ENCODE results near the gene TFAP2E.
A peak's percentile ranks its signal among the peaks of the same experiment; 100 is the strongest.

The TFAP2E gene

DNA sequence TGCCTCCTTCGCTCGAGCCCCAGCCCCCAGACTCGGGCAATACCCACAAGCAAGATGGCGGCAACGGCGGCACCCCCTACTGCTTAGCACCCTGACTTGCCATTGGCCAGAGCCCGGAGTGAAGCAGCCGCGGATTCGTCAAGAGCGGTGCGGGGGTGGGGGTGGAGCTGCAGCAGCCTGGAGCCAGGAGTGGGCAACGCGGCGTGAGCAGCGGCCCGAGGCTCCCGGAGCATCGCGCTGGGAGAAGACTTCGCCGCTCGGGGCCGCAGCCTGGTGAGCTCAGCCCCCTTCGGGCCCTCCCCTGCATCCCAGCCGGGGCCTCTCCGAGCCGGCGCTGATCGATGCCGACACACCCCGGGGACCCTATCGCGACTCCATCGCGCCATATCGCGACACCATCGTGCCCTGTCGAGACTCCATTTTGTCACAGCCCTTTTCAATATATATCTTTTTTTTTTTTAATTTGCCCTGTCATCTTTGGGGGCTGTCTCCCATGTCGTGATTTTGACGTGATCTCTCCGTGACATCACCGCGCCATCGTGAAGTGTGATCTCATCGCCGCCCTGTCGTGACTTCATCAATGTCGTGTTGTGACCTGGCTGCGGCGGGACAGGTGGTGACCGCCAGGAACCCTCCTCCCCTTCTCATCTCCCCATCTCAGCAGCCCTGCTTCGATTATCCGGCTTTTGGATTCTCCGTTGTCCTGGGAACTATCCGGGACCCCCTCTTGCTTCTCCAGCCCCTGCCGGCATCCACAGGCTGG, 15.3 kb upstream of the TFAP2E start, which contains the start of gene NCDN:
Gene NCDN, plus strand, starts transcription at position 189 of the 763 bp plus-strand sequence. Its CDS starts 392 bp downstream, at position 581.
- peak; percentile 97 for DNase-seq

GRCh38 chr1:35558374-35559316, 14.5 kb upstream of the TFAP2E start:
- DNase-seq = peak; percentile 40

GRCh38 chr1:35559317-35559944, 13.7 kb upstream of the TFAP2E start:
- no peak for DNase-seq

DNA sequence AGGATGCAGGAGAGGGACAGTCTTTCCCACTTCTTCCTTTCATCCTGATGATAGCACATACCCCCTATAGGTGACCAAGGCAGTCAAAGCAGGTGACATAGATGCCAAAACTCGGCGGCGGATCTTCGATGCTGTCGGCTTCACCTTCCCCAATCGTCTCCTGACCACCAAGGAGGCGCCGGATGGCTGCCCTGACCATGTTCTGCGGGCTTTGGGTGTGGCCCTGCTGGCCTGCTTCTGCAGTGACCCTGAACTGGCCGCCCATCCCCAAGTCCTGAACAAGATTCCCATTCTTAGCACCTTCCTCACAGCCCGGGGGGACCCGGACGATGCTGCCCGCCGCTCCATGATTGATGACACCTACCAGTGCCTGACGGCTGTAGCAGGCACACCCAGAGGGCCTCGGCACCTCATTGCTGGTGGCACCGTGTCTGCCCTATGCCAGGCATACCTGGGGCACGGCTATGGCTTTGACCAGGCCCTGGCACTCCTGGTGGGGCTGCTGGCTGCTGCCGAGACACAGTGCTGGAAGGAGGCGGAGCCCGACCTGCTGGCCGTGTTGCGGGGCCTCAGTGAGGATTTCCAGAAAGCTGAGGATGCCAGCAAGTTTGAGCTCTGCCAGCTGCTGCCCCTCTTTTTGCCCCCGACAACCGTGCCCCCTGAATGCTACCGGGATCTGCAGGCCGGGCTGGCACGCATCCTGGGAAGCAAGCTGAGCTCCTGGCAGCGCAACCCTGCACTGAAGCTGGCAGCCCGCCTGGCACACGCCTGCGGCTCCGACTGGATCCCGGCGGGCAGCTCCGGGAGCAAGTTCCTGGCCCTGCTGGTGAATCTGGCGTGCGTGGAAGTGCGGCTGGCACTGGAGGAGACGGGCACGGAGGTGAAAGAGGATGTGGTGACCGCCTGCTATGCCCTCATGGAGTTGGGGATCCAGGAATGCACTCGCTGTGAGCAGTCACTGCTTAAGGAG, 12.6 kb upstream of the TFAP2E start:
- peak; percentile 16 for DNase-seq

- no peak for DNase-seq
Measured at GRCh38 chr1:35561297-35561971, 11.7 kb upstream of the TFAP2E start.

DNA sequence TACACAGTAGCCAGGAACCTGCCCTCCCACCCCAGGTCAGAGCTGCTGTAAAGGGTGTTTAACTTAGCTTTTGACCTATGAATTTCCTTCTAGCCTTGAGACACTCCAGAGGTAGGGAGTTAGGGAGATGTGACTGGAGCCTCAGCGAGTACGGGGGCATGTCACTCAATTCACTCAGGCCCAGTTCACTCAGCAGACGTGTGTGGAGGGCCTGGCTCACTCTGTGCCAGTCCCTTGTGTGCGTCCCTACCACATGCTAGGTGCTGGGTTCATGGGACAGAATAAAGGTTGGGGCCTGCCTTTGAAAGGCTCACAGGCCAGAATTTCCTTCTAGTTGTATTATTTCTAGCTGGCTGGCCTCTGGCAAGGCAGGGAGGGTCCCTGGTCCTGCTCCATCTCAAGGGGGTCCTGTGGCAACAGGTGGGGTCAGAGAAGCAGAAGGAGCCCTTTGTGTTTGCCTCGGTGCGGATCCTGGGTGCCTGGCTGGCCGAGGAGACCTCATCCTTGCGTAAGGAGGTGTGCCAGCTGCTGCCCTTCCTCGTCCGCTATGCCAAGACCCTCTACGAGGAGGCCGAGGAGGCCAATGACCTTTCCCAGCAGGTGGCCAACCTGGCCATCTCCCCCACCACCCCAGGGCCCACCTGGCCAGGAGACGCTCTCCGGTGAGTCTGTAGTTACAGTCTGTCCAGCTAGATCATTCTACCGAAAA, 11.0 kb upstream of the TFAP2E start:
- DNase-seq = no peak

- no peak for DNase-seq
Measured at GRCh38 chr1:35563166-35563565, 9.9 kb upstream of the TFAP2E start.

- peak; percentile 77 for DNase-seq
Measured at GRCh38 chr1:35564037-35564883, 8.9 kb upstream of the TFAP2E start.

DNA sequence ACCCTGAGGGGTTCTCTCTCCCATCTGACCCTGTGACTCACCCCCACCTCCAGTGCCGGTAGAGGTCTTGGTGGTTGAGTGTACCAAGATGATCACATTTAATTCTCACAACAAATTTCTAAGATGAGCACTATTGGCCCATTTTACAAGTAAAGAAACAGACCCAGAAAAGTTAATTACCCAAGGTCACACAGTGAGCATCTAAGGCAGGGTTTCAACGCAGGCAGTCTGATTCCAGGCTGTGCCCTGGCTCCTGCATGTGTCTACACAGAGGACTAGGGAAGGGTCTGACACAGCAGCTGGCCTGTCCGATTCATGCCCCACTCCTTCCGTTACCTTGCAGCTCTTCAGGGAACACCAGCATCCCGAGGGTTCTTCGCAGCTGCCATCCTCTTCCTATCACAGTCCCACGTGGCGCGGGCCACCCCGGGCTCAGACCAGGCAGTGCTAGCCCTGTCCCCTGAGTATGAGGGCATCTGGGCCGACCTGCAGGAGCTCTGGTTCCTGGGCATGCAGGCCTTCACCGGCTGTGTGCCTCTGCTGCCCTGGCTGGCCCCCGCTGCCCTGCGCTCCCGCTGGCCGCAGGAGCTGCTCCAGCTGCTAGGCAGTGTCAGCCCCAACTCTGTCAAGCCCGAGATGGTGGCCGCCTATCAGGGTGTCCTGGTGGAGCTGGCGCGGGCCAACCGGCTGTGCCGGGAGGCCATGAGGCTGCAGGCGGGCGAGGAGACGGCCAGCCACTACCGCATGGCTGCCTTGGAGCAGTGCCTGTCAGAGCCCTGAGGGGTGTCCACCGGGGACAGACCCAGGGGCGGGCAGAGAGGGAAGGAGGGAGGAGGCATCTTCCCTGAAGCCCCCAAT, 8.0 kb upstream of the TFAP2E start:
- DNase-seq = no peak

DNA sequence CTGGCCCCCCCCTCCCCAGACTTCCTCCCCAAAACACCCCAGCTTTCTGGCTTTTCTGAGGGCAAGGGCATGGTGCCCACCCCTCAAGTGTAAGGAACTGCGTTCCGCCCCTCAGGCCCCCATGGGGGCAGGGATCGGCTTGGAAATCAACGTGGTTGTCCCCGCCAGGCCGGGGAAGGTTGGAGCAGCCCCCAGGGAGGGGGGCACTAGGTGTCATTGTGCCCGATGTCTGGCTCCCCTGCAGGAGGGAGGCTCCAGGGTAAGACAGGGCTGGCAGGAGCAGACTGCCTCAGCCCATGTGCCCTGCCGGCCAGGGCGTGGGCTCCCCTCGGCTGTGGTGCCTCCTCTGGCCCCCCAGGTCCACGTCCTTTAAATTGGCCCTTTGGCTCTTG, 7.4 kb upstream of the TFAP2E start:
- DNase-seq = no peak

DNA sequence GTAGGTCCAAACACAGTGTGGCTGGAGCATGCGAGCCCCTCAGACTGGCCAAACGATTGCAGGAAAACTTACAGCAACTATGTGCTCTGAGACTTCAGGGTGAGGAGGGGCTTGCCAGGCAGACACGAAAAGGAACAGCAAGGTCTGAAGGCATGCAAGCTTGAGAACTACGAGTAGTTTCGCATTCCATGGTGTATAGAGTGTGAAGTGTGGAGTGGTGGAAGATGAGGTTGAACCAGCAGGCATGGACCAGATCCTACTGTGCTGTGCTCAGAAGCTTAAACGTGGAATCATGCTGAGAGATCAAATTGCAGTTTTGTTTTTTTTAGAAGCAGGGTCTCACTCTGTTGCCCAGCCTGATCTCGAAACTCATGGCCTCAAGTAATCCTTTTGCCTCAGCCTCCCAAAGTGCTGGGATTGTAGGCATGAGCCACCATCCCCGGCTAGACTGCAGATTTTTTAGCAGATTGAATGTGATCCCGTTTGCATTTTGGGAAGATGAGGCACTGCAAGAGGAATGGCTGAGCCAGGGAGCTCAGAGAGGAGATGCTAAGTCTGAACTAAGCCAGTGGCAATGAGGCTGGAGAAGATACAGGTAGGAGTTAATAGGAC, 5.1 kb upstream of the TFAP2E start:
- DNase-seq = no peak

GRCh38 chr1:35568975-35569395, 4.1 kb upstream of the TFAP2E start:
- DNase-seq = peak; percentile 73

DNA sequence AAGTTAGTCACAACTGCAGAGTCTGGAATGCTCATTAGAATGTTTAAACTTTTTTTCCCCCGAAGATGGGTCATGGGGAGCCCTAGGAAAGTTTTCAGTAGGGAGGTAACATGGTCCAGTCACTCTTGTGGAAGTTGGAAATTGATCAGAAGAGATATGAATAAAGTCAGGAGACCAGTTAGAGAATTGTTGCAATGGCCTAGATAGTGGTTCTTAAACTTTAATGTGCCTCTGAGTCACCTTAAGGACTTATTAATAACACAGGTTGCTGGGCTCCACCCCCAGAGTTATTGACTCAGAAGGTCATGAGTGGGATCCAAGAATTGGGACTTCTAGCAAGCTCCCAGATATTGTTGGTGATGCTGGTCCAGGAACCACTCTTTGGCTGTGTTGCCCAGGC, 3.2 kb upstream of the TFAP2E start:
- no peak for DNase-seq

- DNase-seq = no peak
Measured at GRCh38 chr1:35570589-35571137, 2.5 kb upstream of the TFAP2E start.

DNA sequence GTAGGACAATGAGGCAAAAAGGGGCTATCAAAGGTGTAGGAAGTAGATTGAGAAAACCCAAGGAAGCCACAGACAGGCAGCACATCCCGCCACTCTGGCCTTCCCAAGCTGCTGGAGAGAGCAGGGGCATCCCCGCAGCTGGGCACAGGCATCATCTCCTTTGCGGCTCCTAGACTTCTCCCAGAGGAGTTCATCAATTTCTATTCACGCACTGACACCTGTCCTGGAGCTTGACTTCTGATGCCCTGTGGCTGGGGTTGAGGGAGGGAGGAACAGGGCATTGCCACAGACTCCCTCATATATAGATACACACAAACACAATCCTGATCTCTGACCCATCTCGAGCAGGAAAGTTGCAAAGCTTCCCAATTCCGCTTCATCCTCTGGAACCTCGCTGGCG, 1.9 kb upstream of the TFAP2E start:
- no peak for DNase-seq

GRCh38 chr1:35572296-35572695, 818 bp upstream of the TFAP2E start:
- no peak for DNase-seq

GRCh38 chr1:35574125-35574654, 1.1 kb downstream of the TFAP2E start:
- no peak for DNase-seq

Data from NCI-H1092 treated with DMSO at 0.1 percent for 48 hours (cell line).